AG04449 (cell line): ENCODE results near the gene HSD17B1.

Experiments used
- CTCF ChIA-PET: fragments of 350-600 bp; formaldehyde crosslinking; extraction: SDS; loops from one replicate; lab custom pipeline; 2021; ENCODE audit warnings: antibody characterized with exemption; lab: Yijun Ruan, JAX
- POLR2A ChIA-PET: fragments of 400-600, 350-600 bp; formaldehyde crosslinking; extraction: SDS; loops from one replicate; lab custom pipeline; 2020; ENCODE audit warnings: antibody characterized with exemption, inconsistent platforms; lab: Yijun Ruan, JAX
- DNase-seq: peaks from one replicate; pipeline ENCODE4 v3.0.0-alpha.2; 2010; ENCODE audit warnings: low read depth, low spot score
- H3K4me3 ChIP-seq: 2 replicates; pipeline ENCODE4 v1.5.1; 2011; ENCODE audit warnings: low read depth, mild to moderate bottlenecking, control low read depth, low read length
- CTCF ChIP-seq: IDR thresholded peaks from one replicate; pipeline ENCODE4 v1.5.1; 2011; ENCODE audit warnings: mild to moderate bottlenecking, moderate library complexity, low read length, control low read depth, inconsistent platforms; ENCODE audit not compliant: insufficient read depth; ENCODE audit errors: missing control alignments

Gene HSD17B1

GRCh38 chr17:42512246-42512645 is 40.5 kb upstream of the HSD17B1 start:
- no peak for TF ChIP-seq CTCF
- no peak for DNase-seq
- ChIA-PET POLR2A (no interaction called here), CTCF (interaction anchor here (0.9 to 1.6 kb wide), 5 partner anchors 12 to 200 kb away, joined by 3 to 4 read pairs (median 4); no protein-coding TSS in a partner anchor)
- H3K4me3 ChIP-seq = no peak overlapping the region

GRCh38 chr17:42512733-42513251 is 39.9 kb upstream of the HSD17B1 start:
- no peak for DNase-seq
- CTCF ChIA-PET = interaction anchor here (0.9 to 1.6 kb wide), 5 partner anchors 13 to 201 kb away, joined by 3 to 4 read pairs (median 4); no protein-coding TSS in a partner anchor
- no peak for TF ChIP-seq CTCF
- POLR2A ChIA-PET = no interaction called here
- H3K4me3 ChIP-seq = no peak overlapping the region

GRCh38 chr17:42513686-42514085 is 39.0 kb upstream of the HSD17B1 start:
- DNase-seq = no peak
- ChIA-PET POLR2A (interaction anchor here (1.5 to 1.7 kb wide), 2 partner anchors 94 to 202 kb away, joined by 3 to 6 read pairs; no protein-coding TSS in a partner anchor), CTCF (interaction anchor here (0.8 to 7.7 kb wide), 8 partner anchors 14 to 203 kb away, joined by 3 to 83 read pairs (median 4); no protein-coding TSS in a partner anchor)
- TF ChIP-seq CTCF = no peak
- H3K4me3 ChIP-seq = no peak overlapping the region

GRCh38 chr17:42514279-42514678 is 38.4 kb upstream of the HSD17B1 start:
- POLR2A ChIA-PET = interaction anchor here (0.5 to 1.7 kb wide), 4 partner anchors 26 to 203 kb away, joined by 3 to 6 read pairs (median 4); partner anchors contain the start of gene STAT3
- no peak for TF ChIP-seq CTCF
- no peak overlapping the region for H3K4me3 ChIP-seq
- CTCF ChIA-PET = interaction anchor here (0.8 to 7.7 kb wide), 11 partner anchors 8 to 204 kb away, joined by 3 to 83 read pairs (median 4); no protein-coding TSS in a partner anchor
- DNase-seq = no peak

- H3K4me3 ChIP-seq = no peak overlapping the region
- CTCF ChIA-PET = interaction anchor here (0.8 to 7.7 kb wide), 11 partner anchors 8 to 205 kb away, joined by 3 to 83 read pairs (median 4); no protein-coding TSS in a partner anchor
- TF ChIP-seq CTCF = no peak
- POLR2A ChIA-PET = interaction anchor here (0.5 to 1.7 kb wide), 5 partner anchors 26 to 319 kb away, joined by 3 to 6 read pairs (median 3); partner anchors contain the start of gene STAT3
- DNase-seq = no peak
Measured at GRCh38 chr17:42514867-42515266, 37.9 kb upstream of the HSD17B1 start.

GRCh38 chr17:42517516-42517915 is 35.2 kb upstream of the HSD17B1 start:
- ChIA-PET CTCF (interaction anchor here (0.5 to 7.7 kb wide), 46 partner anchors 9 to 449 kb away, joined by 3 to 83 read pairs (median 5); partner anchors contain the start of genes CAVIN1 and STAT3), POLR2A (interaction anchor here (0.5 to 4.9 kb wide), 5 partner anchors 10 to 236 kb away, joined by 3 to 121 read pairs (median 7); partner anchors contain the start of genes CAVIN1 and STAT3)
- peak; percentile 96 for TF ChIP-seq CTCF
- no peak overlapping the region for H3K4me3 ChIP-seq
- DNase-seq = peak; percentile 76
